ENCODE results near the gene DTL.

DNA sequence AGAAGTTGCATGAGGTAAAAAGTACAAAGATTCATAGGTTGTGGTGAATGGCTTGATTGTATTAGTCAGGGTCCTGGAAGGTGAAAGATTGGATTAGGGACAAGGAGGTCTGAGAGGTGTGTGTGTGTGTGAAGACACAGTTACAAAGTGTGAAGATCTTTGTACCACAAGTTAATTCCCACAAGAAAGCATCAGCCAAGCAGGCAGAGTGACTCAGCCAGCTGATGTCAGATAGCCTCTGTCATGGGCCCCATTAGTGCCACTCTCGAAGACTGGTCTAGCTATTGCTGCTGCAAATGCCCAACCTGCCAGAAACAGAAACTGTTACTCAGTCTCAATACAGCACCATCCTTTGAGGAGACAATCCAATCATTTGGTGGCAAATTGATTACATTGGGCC lies 96.5 kb downstream of the DTL start:
- no peak for TF ChIP-seq POLR2A (IDR thresholded peaks at IDR 0.05)
- TF ChIP-seq, protein P1, sequence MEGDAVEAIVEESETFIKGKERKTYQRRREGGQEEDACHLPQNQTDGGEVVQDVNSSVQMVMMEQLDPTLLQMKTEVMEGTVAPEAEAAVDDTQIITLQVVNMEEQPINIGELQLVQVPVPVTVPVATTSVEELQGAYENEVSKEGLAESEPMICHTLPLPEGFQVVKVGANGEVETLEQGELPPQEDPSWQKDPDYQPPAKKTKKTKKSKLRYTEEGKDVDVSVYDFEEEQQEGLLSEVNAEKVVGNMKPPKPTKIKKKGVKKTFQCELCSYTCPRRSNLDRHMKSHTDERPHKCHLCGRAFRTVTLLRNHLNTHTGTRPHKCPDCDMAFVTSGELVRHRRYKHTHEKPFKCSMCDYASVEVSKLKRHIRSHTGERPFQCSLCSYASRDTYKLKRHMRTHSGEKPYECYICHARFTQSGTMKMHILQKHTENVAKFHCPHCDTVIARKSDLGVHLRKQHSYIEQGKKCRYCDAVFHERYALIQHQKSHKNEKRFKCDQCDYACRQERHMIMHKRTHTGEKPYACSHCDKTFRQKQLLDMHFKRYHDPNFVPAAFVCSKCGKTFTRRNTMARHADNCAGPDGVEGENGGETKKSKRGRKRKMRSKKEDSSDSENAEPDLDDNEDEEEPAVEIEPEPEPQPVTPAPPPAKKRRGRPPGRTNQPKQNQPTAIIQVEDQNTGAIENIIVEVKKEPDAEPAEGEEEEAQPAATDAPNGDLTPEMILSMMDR (IDR thresholded peaks at IDR 0.05) = no peak

Data from heart left ventricle (tissue), 13 donors.